SIG-M5 treated with dmso at 0.1 percent for 504 hours (cell line): ENCODE data around the gene SGMS1.
"Not testable (repeated sequence)": the region's sequence is repeated elsewhere in the genome, so short reads cannot be mapped to it uniquely, and the experiment has no call there.

ENCODE experiments used
- DNase-seq: peaks from one replicate; lab custom pipeline; 2025; ENCODE audit not compliant: unreplicated experiment; lab: John Stamatoyannopoulos, UW

SGMS1 gene

DNA sequence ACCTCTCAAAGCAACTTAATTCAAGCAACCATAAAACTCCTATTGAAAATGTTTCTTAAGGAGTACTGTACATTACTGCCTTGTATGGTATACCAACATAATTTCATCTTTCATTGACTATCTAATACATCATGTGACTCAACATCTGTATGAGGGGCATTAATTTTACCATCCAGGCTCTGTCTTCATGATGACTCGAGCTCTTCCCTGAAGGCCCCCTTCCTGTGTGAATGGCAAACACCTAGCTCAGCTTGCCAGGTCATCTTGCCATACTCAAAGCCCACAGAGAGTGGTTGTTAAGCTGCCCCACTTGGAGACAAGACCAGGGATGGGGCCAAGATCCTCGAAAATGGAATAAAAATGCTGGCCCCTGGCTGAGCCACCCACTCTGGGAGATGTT, 82.4 kb downstream of the SGMS1 start:
- DNase-seq: no peak

DNA sequence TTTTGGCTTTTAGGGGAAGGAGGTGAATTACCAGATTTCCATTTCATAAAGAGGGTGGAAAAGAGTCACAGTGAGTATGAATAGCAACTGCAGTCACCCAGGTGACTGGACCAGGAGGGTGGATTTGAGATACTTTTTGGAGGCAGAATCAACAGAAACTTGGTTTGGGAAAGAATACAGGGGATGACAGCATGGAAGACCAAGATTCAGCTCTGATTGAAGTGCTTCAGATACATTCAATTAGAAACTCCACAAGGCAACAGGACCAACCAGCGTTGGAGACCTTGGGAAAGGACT, 83.0 kb downstream of the SGMS1 start:
- no peak for DNase-seq

DNA sequence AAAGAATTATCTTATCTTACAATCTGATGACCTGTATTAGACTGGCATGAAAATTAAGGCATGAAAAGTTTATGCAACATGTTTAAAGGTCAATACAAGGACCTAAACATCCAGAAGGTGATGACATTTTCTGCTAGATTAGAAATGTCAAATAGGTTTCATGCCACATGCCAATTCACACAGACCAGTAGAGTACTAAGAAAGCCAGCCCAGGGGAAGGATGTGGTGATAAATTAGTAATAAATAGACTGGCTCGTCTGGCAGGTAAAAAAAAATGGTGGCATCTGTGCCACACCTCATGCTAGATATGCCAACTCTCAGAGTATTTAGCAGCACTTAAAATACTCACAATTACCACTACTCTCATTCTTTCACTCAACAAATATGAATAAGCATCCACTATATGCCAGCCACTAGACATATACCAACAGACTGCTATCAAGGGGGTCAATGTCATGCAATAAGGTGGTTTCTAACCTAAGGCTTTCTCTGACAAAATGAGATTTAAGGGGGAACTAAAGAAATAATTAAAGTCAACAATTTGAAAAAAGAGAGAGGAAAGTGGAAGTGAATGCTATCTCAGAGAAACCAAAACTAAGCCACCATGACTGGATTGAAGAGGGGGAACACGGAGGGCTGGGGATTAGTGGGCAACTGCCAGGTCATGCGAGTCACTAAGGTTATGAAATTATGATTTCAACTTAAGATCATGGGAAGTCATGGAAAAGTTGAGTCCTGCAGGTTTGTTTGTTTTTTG, 83.5 kb downstream of the SGMS1 start:
- DNase-seq: peak; percentile 31

DNA sequence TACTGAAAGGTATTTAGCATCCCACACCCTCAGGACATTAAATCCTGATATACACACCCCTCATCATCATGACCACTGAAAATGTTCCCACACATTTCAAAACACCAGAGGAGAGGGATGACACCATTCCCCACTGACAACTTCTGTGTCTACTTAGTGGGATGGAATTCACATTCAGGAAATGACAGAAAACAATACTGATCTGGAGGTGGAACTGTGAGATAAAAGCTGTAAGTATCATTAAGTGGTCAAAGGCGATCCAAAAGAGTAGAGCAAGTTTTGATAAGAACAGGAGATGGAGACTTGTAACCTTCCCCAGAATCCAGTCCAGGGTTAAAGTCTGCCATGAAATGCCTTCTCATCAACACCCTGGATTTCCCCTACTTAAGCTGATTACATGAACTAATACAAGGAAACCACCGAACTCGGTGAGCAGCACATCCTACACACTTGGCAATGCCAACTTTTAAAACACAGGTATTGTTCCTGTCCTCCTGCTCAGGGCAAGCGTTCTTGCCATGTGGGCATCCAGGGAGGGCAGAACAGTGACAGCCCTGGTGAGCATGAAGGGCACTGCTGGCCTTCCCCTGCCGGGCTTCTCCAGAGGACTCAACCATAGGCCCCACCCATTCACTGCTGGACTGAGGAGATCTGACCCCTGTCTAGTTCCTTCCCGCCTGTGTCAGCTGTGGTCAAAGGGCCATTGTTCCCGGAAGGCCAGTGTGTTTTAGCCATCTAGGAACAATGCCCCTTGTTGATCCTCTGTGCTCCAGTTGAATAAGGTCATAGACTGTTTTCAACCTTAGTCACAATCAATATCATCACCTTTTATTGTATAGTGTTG, 85.0 kb downstream of the SGMS1 start:
- no peak for DNase-seq

DNA sequence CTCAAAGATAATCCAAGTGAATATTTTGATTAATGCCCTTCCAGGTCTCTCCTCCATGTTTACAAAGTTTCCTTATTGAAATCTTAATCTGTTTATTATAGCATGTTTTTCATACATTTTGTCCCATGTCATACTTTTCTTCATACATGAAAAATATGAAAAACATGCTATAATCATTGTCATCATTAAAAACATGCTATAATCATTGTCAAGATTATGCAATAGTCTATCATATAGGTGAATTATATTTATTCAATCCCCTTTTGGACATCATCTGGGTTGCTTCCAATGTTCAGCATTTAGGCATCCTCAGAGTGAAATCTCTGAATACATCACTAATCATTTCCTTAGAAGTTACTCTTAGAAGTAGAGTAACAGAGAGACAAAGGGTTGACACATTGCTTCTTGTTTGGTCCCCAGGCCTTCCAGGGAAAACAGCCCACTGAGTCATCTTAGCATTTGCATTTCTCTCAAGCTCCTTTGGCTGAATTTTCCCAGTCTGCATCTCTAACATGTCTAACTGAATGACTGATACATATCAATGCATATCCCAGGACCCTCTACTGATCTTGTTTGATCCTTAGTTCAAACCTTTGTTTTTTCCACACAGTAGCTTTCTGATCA, 87.0 kb downstream of the SGMS1 start:
- no peak for DNase-seq

DNA sequence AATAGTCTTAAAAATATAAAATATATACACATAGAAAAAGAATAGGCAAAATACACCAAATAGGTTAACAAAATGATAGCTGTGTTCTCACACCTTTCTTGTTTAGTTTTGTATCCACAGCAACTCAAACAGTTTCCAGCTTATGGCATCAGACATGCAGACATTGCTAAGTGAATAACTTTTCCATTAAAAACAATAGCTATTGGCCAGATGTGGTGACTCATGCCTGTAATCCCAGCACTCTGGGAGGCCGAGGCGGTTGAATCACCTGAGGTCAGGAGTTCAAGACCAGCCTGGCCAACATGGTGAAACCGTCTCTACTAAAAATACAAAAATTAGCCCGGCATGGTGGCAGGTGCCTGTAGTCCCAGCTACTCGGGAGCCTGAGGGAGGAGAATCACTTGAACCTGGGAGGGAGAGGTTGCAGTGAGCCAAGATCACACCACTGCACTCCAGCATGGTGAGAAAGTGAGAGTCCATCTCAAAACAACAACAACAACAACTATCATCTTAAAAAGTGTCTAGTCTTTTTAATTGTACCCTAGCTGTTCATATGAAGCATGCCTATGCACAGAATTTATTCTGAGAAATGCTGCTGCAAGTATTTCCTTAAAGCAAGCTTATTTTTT, 88.9 kb downstream of the SGMS1 start:
- DNase-seq: not testable (repeated sequence)

DNA sequence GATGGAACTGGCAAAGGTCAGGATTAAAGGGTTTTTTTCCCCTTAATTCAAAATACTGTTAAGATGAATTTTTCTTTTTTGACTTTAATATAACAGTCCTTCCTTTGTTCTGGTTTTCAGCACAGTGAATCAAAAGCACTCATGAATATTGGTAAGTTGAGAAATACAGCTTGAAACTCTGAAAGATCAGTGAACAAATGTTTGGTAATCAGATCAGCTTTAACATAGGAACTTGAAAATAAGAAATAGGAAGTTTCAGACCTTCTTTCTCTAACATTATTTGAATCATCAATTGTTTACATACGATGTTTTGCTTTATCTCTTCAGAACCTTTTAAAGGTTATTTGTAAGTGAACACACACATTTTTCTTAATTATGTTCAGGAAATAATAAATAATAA, 90.5 kb downstream of the SGMS1 start:
- peak; percentile 19 for DNase-seq

DNA sequence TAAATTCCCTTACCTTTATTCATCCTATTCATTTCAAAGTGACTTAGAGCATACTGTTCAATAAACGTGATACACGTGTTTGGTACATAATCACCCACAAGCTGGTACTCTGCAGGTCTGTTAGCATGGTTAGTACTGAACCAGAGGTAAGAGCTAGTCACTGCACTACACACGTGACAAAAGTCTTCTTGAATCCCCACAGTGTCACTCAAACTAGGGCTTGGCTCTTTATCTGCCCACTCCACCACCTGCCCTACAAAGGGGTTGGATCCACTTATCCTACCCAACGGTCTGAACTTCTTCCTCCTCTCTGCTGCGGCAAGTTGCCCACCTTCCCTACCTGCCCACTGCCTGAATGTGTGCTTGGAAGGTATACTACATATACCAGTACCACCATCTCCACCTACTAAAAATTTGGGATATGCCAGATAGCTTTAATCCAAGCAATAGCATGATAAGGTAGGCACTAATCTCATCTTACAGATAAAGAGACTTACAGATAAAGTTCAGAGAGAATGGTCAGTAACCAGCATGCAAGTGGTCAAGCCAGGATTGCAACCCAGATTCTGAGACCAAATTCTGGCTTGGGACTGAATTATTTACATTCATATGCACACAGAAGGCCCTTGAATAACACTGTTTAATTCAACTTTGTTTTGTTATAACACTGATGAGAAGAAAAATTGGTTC, 92.2 kb downstream of the SGMS1 start:
- no peak for DNase-seq

DNA sequence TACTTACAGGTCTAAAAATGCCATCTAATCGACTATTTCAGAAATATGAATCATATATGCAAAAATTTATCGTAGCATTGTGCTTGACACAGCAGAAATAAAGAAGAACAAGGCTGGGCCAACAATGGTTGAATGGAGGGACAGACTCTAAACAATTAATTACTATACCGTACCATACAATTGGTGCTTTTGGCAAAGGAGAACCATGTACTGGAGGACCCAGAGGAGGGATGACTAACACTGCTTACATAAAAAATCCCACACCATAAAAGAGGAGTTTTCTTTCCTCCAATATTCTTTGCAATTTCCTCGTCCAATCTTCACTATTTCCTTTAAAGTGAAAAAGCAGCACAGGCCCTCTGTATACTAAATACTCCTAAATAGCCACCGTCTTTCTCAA, 94.1 kb downstream of the SGMS1 start:
- DNase-seq: no peak

DNA sequence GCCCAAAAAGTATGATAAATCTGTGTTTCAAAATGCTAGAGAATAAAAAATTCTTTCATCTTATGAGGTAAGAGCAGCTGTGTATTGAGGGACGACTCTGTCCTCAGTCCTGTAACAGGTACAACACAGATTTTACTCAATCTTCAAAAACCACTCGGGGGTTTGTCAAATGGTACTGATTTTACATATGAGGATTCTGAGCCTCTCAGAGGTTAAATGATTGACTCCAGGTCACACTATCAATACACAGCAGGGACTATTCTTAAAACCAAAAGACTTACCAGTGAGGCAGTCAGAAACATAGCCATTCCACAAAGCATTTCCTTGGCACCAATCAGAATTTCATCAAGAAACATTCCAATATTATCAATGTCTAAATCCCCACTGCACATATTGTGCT, 95.5 kb downstream of the SGMS1 start:
- DNase-seq: no peak

DNA sequence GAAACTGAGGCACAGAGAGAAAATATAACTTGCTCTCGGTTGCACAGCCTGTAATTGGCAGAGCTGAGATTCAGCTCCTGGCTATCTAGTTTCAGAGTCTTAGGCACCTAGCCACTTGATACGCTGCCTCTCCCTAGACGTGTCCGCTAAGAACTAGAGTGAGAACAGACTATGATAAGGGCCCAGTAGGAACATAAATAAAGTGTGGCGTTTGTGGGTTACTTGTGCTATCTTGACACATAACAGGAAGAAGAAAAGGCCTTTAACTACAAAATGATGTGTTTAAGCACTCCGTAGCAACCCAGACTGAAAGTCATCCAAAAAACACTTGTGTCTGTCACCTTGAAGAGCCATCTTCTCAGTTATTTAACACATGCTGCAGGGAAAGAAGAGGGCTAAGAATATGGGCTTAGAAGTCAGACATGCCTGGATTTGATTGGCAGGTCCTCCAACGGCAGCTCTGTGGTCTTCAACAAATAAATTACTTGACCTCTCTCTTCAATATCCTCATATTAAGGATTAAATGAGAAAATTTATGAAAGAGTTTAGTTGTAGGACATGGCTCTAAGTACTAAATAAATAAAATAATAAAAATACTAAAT, 96.2 kb downstream of the SGMS1 start:
- no peak for DNase-seq

DNA sequence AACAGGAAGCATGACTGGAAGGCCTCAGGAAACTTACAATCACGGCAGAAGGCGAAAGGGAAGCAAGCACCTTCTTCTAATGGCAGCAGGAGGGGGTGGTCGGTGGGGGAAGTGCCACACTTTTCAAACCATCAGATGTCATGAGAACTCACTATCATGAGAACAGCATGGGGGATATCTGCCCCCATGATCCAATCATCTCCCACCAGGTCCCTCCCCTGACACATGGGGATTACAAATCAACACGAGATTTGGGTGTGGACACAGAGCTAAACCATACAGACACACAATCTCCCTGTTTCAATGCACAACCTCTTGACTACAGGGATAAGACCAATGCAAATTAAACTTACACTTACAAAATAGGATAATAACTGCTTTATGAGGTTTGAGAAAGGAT, 97.6 kb downstream of the SGMS1 start:
- no peak for DNase-seq

DNA sequence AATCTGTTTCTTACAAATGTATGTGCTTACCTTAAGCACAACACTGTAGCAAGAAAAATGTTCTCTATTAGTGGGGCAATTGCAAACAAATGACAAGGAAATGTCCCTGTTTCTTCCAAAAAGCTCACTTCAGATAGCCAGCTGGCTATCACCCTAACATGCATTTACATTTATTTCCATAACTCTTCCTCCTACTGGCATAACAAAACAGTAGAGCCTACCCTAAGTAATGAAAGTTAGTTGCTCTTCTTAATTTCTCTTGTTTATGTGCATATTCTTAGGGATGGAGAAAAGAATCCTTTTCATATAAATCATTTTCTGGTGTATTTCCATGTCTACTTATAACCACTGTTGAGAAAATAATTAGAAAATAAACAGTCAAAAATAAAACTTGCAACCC, 100.4 kb downstream of the SGMS1 start:
- DNase-seq: no peak

DNA sequence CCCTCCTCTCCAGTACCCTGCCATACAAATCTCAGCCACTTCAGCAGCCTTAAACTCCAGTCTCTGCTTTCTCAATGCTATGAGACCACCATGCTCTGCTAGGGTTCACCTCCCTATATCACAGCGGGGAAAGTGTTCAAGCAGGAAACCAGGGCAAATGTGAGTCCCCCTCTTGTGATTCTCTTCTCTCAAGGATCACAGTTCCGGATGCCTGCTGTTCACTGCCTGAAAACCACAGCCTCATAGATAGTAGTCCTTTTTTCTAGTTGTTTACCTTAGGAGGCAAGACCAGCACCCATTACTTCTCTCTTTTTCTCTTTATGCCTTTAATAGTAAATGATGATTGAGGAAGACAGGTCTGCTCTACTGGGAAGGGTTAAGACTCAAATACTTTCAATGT, 100.8 kb downstream of the SGMS1 start:
- no peak for DNase-seq

DNA sequence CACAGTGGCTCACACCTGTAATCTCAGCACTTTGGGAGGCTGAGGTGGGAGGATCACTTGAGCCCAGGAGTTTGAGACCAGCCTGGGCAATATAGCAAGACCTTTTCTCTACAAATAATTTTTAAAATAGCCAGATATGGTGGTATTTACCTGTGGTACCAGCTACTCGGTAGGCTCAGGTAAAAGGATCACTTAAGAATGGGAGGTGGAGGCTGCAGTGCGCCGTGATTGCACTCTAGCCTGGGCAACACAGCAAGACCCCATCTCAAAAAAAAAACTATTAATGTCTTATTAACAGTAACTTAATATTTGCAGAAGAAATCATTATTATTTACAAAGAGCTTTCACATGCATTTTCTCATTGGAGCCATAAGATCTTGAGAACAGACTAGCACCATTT, 103.6 kb downstream of the SGMS1 start:
- no peak for DNase-seq

DNA sequence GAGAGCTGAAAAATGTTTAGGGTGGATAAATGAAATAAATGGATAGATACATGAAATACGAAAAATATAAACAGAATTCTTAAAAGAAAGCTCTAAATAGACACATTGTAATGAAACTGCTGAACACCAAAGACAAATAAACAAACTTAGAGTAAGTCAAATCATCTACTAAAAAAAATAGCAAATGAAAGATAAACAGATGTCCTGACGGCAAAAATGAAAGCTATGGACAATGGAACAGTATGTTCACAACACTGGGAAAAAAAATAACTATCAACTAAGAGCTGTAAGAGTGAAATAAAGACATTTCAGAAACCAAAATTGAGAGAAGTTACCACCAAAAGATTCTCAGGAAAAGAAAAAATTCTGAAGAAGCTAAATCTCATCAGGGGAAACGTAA, 106.1 kb downstream of the SGMS1 start:
- DNase-seq: no peak

DNA sequence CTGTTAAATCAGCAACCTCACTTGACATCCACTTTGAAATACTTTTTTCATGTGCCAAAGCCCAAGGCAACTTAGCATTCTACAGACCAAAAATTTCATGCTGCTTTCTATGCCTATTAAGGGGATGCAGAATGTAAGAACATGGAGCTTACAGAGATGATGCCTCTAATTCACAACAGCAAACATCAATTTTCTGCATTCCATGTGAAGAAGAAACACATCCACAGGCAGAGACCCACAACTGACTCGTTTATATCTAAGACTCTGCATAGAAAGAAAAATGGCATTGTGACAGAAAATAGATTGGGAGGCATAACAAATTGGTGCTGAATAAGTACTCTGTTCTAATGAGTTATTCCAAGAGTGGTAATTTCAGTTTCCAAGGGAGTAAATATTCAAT, 107.6 kb downstream of the SGMS1 start:
- DNase-seq: no peak

DNA sequence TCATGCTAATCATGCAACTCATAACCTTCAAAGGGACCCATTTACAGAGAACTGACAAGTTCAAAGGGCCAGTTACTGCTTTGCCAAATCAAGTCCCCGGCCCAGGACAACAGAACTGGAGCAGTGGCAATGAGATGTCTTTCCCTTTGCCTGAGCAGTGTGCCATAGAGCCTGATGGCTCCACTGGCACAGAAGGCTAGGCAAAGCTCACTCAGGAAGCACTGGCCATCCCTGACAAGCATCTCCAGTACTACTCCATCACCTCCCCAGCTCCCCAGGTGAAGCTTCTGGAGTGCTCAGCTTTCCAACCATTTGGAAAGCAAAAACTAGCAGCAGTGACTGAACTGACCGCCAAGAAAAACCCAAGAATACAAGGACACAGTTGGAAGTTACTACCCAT, 108.3 kb downstream of the SGMS1 start:
- no peak for DNase-seq

DNA sequence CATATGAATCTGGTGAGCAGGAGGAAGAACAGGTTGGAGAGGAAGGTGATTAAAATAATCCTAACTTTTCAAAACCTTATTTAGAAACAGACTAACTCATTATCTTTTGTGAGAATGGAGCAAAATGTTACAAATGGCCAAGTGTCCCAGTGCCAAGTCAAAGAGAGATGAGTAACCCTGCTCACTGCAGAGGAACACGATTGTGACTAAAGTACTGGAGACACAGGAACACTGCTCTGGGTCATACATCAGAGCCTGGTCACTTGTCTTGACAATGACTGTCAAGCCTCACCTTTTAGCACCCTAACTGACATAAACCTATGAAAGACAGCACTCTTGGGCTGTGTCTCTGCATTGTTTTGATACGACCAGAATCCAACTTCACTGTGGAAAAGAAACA, 108.8 kb downstream of the SGMS1 start:
- no peak for DNase-seq

DNA sequence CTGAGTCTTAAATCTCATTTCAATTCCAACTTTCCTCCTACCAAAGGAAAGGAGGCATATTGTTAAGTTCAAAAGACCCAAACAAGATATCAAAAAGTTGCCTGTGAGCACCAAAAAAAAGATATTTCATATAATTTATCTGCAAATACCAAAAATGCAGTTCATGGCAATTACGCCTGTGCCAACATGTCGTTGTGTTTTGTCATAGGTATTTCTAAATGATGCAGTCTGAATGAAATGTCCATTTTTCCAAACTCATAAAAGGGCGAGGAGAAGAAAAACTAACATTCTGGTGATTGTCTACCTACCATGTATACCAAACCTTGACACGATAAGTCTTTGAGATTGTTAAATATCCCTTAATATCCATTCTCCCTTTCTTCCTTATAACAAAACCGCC, 109.8 kb downstream of the SGMS1 start:
- no peak for DNase-seq
